ACC112 (cell line): ENCODE results near the gene EAPP.
"Not testable (repeated sequence)": the region's sequence is repeated elsewhere in the genome, so short reads cannot be mapped to it uniquely, and the experiment has no call there.

Source experiments
- H2AFZ ChIP-seq: fragments of 200-600 bp; sonication (generic); one replicate; pipeline ENCODE4 v1.6.0; 2017; ENCODE audit warnings: antibody characterized with exemption, low read length; ENCODE audit not compliant: unreplicated experiment
- H3K27ac ChIP-seq: fragments of 200-600 bp; sonication (generic); 2 replicates; pipeline ENCODE4 v1.5.1; 2014; ENCODE audit warnings: low read depth, mild to moderate bottlenecking, antibody characterized with exemption, low read length, moderate library complexity
- H3K27me3 ChIP-seq: fragments of 200-600 bp; sonication (generic); 2 replicates; pipeline ENCODE4 v1.6.1; 2014; ENCODE audit warnings: mild to moderate bottlenecking, antibody characterized with exemption, low read length, moderate library complexity, mixed read lengths; ENCODE audit not compliant: insufficient read depth
- H3K36me3 ChIP-seq: fragments of 200-600 bp; sonication (generic); 2 replicates; pipeline ENCODE4 v1.6.1; 2016; ENCODE audit warnings: mild to moderate bottlenecking, antibody characterized with exemption, low read length, moderate library complexity, mixed read lengths; ENCODE audit not compliant: insufficient read depth
- H3K4me1 ChIP-seq: fragments of 200-600 bp; sonication (generic); one replicate; pipeline ENCODE4 v1.6.1; 2016; ENCODE audit warnings: low read length, mixed read lengths; ENCODE audit not compliant: insufficient read depth, unreplicated experiment, control insufficient read depth
- H3K4me3 ChIP-seq: fragments of 200-600 bp; sonication (generic); 2 replicates; pipeline ENCODE4 v1.5.1; 2014; ENCODE audit warnings: mild to moderate bottlenecking, low read depth, low read length
- H3K79me2 ChIP-seq: fragments of 200-600 bp; sonication (generic); one replicate; pipeline ENCODE4 v1.6.0; 2016; ENCODE audit warnings: low read length; ENCODE audit not compliant: control insufficient read depth, unreplicated experiment, insufficient read depth

The EAPP gene

DNA sequence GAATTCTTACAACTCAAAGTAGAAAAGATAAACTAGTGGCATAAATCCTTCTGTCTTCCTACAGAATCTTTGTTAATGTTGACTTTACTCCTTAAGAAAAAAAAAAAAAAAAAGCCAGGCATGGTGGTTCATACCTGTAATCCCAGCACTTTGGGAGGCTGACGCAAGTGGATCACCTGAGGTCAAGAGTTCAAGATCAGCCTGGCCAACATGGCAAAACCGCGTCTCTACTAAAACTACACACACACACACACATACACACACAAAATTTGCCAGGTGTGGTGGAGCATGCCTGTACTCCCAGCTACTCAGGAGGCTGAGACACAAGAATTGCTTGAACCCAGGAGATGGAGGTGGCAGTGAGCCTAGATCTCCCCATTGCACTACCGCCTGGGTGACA is 59.8 kb downstream of the EAPP start:
- no peaks in the 10 kb centered on the region for H3K79me2 ChIP-seq
- no peak overlapping the region for H2AFZ ChIP-seq
- no peak overlapping the region for H3K4me3 ChIP-seq
- no peaks in the 10 kb centered on the region for H3K4me1 ChIP-seq
- H3K27me3 ChIP-seq, result no peaks in the 10 kb centered on the region
- H3K27ac ChIP-seq, result no peak overlapping the region
- H3K36me3 ChIP-seq, result no peaks in the 10 kb centered on the region

DNA sequence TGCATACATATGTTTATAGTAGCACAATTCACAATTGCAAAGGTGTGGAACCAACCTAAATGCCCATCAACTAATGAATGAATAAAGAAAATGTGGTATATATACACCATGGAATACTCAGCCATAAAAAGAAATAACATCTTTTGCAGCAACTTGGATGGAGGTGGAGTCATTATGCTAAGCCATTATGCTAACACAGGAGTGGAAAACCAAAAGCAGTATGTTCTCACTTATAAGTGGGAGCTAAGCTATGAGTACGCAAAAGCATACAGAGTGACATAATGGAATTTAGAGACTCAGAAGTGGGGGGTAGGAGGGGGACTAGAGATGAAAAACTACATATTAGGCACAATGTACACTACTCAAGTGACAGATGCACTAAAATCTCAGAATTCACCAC is 61.2 kb downstream of the EAPP start:
- Histone ChIP-seq H3K36me3 (no peaks in the 10 kb centered on the region), H3K4me1 (no peaks in the 10 kb centered on the region), H3K27me3 (no peaks in the 10 kb centered on the region), H3K27ac (no peak overlapping the region), H3K79me2 (no peaks in the 10 kb centered on the region), H2AFZ (no peak overlapping the region), H3K4me3 (no peak overlapping the region)

DNA sequence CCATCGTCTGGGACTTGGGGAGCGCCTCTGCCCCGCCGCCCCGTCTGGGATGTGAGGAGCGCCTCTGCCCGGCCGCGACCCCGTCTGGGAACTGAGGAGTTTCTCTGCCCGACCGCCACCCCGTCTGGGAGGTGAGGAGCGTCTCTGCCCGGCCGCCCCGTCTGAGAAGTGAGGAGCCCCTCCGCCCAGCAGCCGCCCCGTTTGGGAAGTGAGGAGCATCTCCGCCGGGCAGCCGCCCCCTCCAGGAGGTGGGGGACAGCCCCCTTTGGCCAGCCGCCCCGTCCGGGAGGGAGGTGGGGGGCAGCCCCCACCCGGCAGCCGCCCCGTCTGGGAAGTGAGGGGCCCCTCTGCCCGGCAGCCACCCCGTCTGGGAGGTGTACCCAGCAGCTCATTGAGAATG is 63.5 kb downstream of the EAPP start:
- not testable (repeated sequence) for H3K79me2 ChIP-seq, H3K4me1 ChIP-seq, H3K27ac ChIP-seq, H3K27me3 ChIP-seq, H3K36me3 ChIP-seq, H2AFZ ChIP-seq, H3K4me3 ChIP-seq

DNA sequence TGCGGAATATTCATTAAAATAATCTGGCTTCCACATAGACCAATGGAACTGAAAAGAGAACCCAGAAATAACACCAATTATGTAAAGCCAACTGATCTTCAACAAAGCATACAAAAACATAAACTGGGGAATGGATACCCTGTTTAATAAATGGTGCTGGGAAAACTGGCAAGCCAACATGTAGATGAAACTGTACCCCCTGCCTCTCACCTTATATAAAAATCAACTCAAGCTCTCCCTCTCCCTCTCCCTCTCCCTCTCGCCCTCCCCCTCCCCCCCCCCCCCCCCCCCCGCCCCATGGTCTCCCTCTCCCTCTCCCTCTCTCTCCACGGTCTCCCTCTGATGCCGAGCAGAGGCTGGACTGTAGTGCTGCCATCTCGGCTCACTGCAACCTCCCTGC is 64.3 kb downstream of the EAPP start:
- H3K36me3 ChIP-seq, result no peaks in the 10 kb centered on the region
- H2AFZ ChIP-seq, result no peak overlapping the region
- no peak overlapping the region for H3K4me3 ChIP-seq
- H3K4me1 ChIP-seq, result no peaks in the 10 kb centered on the region
- no peaks in the 10 kb centered on the region for H3K27me3 ChIP-seq
- no peak overlapping the region for H3K27ac ChIP-seq
- H3K79me2 ChIP-seq, result no peaks in the 10 kb centered on the region

DNA sequence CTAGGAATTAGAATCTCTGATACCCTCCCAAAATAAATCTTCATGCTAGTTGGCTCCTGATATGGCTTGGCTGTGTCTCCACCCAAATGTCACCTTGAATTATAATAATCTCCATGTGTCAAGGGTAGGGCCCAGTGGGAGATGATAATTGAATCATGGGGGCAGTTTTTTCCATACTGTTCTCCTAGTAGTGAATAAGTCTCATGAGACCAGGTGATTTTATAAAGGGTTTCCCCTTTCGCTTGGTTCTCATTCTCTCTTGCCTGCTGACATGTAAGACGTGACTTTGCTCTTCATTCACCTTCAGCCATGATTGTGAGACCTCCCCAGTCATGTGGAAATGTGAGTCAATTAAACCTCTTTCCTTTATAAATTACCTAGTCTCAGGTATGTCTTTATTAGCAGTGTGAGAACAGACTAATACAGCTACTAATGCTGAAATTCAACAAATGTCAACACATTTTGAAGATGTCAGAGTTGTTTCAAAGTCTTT is 65.3 kb downstream of the EAPP start:
- H3K27ac ChIP-seq, result no peak overlapping the region
- no peaks in the 10 kb centered on the region for H3K4me1 ChIP-seq
- H3K4me3 ChIP-seq, result no peak overlapping the region
- H3K36me3 ChIP-seq, result no peaks in the 10 kb centered on the region
- no peak overlapping the region for H2AFZ ChIP-seq
- no peaks in the 10 kb centered on the region for H3K79me2 ChIP-seq
- H3K27me3 ChIP-seq, result no peaks in the 10 kb centered on the region

DNA sequence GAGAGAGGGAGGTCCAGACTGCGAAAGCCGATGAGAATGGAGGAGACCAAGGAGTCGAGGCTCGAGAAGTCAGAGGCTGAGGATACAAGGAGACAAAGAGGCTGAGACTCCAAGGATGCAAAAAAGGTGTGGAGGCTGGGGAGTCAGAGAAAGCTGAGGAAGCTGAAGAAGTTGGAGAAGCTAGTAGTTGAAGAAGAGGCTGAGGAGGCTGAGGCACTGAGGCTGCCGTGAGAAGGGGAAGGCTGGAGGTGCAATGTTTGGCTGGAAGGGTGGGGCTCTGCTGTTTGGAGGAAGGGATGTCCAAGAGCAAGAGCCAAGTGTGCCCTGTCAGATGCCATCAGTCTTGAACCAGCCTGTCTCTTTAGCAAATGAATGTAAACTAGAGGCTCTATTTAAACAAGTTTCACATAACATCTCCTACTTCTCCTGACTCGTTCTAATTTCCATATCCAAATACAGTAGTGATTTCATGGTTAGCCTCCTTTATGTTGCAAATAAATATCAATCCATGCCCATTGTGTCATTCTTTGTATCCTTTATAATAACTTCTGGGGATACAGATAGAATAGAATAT is 66.7 kb downstream of the EAPP start:
- no peaks in the 10 kb centered on the region for H3K36me3 ChIP-seq

DNA sequence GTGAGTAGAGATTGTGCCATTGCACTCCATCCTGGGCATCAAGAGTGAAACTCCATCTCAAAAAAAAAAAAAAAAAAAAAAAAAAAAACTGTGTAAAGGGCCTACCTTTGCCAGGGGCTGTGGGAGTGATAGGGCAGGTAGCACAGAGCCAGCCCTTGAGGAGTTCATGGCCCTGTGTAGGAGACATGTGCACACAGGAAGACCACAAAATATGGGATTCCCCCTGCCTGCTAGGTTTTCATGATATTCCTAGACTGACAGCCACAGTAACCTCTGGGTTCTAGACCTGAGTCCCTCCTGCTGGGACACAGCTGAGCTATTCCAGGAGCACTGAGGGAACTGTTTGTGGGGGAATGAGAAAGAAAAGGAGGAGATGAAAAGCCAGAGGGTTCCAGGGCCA is 69.2 kb downstream of the EAPP start:
- no peak overlapping the region for H3K4me3 ChIP-seq
- H3K79me2 ChIP-seq, result no peaks in the 10 kb centered on the region
- H3K27me3 ChIP-seq, result no peaks in the 10 kb centered on the region
- no peak overlapping the region for H2AFZ ChIP-seq
- no peaks in the 10 kb centered on the region for H3K36me3 ChIP-seq
- H3K27ac ChIP-seq, result no peak overlapping the region
- H3K4me1 ChIP-seq, result peaks cover 6% of the 10 kb centered on the region

More for the DNA sequence above, 66.7 kb downstream of the EAPP start:
- H3K27me3 ChIP-seq, result no peaks in the 10 kb centered on the region
- H2AFZ ChIP-seq, result no peak overlapping the region
- no peaks in the 10 kb centered on the region for H3K79me2 ChIP-seq
- H3K4me1 ChIP-seq, result no peaks in the 10 kb centered on the region
- H3K4me3 ChIP-seq, result no peak overlapping the region
- H3K27ac ChIP-seq, result no peak overlapping the region

DNA sequence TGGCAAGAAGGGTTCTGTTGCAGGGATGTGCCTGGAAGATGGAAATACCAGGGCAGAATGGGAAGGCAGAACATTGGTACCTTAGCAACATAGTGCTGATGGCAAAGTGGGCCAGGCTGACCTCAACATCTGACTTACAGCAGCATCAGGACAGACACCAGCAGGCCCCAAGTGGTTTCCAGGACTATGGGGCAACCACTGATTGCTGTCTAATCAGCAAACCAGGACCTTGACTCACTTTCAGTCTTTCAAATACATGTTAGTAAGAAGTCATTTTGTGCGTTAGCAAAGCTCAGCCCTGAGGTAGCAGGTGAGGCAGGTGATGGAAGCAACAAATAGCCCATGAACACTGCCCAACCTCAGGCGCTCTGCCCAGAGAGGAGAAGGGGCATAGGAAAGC is 72.8 kb downstream of the EAPP start:
- Histone ChIP-seq H2AFZ (no peak overlapping the region), H3K36me3 (no peaks in the 10 kb centered on the region), H3K27me3 (no peaks in the 10 kb centered on the region), H3K4me1 (peaks cover 13% of the 10 kb centered on the region), H3K4me3 (no peak overlapping the region), H3K27ac (no peak overlapping the region), H3K79me2 (peaks cover under 1% of the 10 kb centered on the region)
